B cell (primary cell): Measurements from ENCODE around the gene PRR14. TPM values are rescaled to one million over a fixed set of nuclear protein-coding genes. Genes with fewer than 3 reads are reported as not detected.

ENCODE experiments used
- ATAC-seq: fragments of 200-7000 bp; cut with Tn5 transposase; one replicate; pipeline ENCODE4 v1.10.0; 2021; ENCODE audit warnings: low read depth, mild to moderate bottlenecking, moderate number of reproducible peaks, moderate library complexity
- CTCF ChIA-PET: fragments of 350-600 bp; sonication (Branson Sonifier 250); formaldehyde crosslinking; loops from one replicate; lab custom pipeline; 2021; ENCODE audit warnings: antibody characterized with exemption, inconsistent platforms; lab: Charles Lee
- POLR2A ChIA-PET: fragments of 350-600 bp; sonication (Branson Sonifier 250); formaldehyde crosslinking; loops from one replicate; lab custom pipeline; 2021; ENCODE audit warnings: antibody characterized with exemption; lab: Charles Lee
- DNase-seq: peaks from one replicate; pipeline ENCODE4 v3.0.0; 2013
- H2AFZ ChIP-seq: 2 replicates; pipeline ENCODE4 v1.6.1; 2012; ENCODE audit warnings: mild to moderate bottlenecking, low read depth, low read length; ENCODE audit not compliant: insufficient read depth, poor library complexity, severe bottlenecking
- H3K27ac ChIP-seq, 2 donors: 1 replicate in 1 of 2; 2 replicates in 1 of 2; pipeline ENCODE4 v1.5.1; 2012 to 2013; ENCODE audit warnings: low read length in 2 of 2, mild to moderate bottlenecking in 2 of 2, moderate library complexity in 1 of 2
- H3K27me3 ChIP-seq, 4 experiments: fragments of 200-600 bp in 1 of 4; sonication (generic) in 1 of 4; replicated peaks in 1 of 4; 1 replicate in 2 of 4; 2 replicates in 2 of 4; pipeline versions ENCODE4 v1.6.1 to v1.7.0; 2013 to 2016; ENCODE audit warnings: low read length in 3 of 4, mild to moderate bottlenecking in 2 of 4, mixed read lengths in 1 of 4, moderate library complexity in 1 of 4; ENCODE audit not compliant: insufficient read depth in 4 of 4, control insufficient read depth in 3 of 4; ENCODE audit errors: control extremely low read depth in 1 of 4
- H3K36me3 ChIP-seq, 2 experiments: replicated peaks in 1 of 2; 1 replicate in 1 of 2; 2 replicates in 1 of 2; pipeline versions ENCODE4 v1.6.1 to v1.7.1; 2013; ENCODE audit warnings: low read length in 1 of 2; ENCODE audit not compliant: insufficient read depth in 2 of 2, control insufficient read depth in 1 of 2; ENCODE audit errors: control extremely low read depth in 1 of 2, extremely low read depth in 1 of 2
- H3K4me1 ChIP-seq, 2 donors: fragments of 200-600 bp in 1 of 2; sonication (generic) in 1 of 2; 1 replicate in 1 of 2; 2 replicates in 1 of 2; pipeline versions ENCODE4 v1.5.1 to v1.6.1; 2013 to 2017; ENCODE audit warnings: low read length in 2 of 2; ENCODE audit not compliant: control insufficient read depth in 2 of 2, insufficient read depth in 2 of 2
- H3K4me2 ChIP-seq: replicated peaks from 2 replicates; pipeline ENCODE3; 2012; ENCODE audit warnings: mild to moderate bottlenecking, low read depth, low read length; ENCODE audit not compliant: poor library complexity, severe bottlenecking
- H3K4me3 ChIP-seq, 5 experiments: fragments of 200-600 bp in 1 of 5; sonication (generic) in 1 of 5; 1 replicate in 3 of 5; 2 replicates in 2 of 5; pipeline versions ENCODE4 v1.5.1 to v1.7.0; 2011 to 2016; ENCODE audit warnings: low read length in 4 of 5, mild to moderate bottlenecking in 4 of 5, low read depth in 2 of 5, control low read depth in 1 of 5, moderate library complexity in 1 of 5; ENCODE audit not compliant: insufficient read depth in 1 of 5; ENCODE audit errors: control extremely low read depth in 1 of 5, extremely low read depth in 1 of 5
- H3K79me2 ChIP-seq: fragments of 200-600 bp; sonication (generic); one replicate; pipeline ENCODE4 v1.6.0; 2016; ENCODE audit warnings: low read length; ENCODE audit not compliant: control insufficient read depth, insufficient read depth
- H3K9ac ChIP-seq: fragments of 200-600 bp; sonication (generic); 2 replicates; pipeline ENCODE4 v1.6.1; 2017; ENCODE audit warnings: mild to moderate bottlenecking, low read length, moderate library complexity
- H3K9me3 ChIP-seq, 3 donors: one replicate each; pipeline versions ENCODE4 v1.6.1 to v1.7.1; 2013; ENCODE audit warnings: low read length in 2 of 3; ENCODE audit not compliant: control insufficient read depth in 2 of 3, insufficient read depth in 1 of 3; ENCODE audit errors: control extremely low read depth in 1 of 3
- H4K20me1 ChIP-seq: 2 replicates; pipeline ENCODE4 v1.6.0; 2012; ENCODE audit warnings: mild to moderate bottlenecking, low read length; ENCODE audit not compliant: insufficient read depth, control insufficient read depth, poor library complexity, severe bottlenecking
- H3K27ac Mint-ChIP-seq: one replicate; pipeline ENCODE4 v1.8.0; 2021; ENCODE audit warnings: mixed read lengths
- H3K27me3 Mint-ChIP-seq: one replicate; pipeline ENCODE4 v1.8.0; 2021; ENCODE audit warnings: mixed read lengths
- H3K4me1 Mint-ChIP-seq: one replicate; pipeline ENCODE4 v1.8.0; 2021; ENCODE audit warnings: mixed read lengths
- H3K4me3 Mint-ChIP-seq: one replicate; pipeline ENCODE4 v1.8.0; 2021; ENCODE audit warnings: mixed read lengths
- H3K9me3 Mint-ChIP-seq: one replicate; pipeline ENCODE4 v1.8.0; 2022; ENCODE audit warnings: mixed read lengths; ENCODE audit not compliant: insufficient read depth
- CTCF ChIP-seq: fragments of 200-600 bp; IDR thresholded peaks from one replicate; pipeline ENCODE4 v1.8.0; 2022; ENCODE audit warnings: antibody characterized with exemption, mild to moderate bottlenecking
- EZH2 ChIP-seq: IDR thresholded peaks from 2 replicates; pipeline ENCODE4 v1.6.1; 2012; ENCODE audit warnings: borderline replicate concordance, low read depth, mild to moderate bottlenecking, moderate library complexity, low read length; ENCODE audit not compliant: insufficient read depth, poor library complexity, severe bottlenecking
- WGBS: methylation state at CpG from one replicate; pipeline ENCODE4 v1.1.5; 2013; ENCODE audit warnings: missing lambda C conversion rate; ENCODE audit not compliant: insufficient coverage; 5-methylcytosine and 5-hydroxymethylcytosine counted together
- intact Hi-C: fragments of 100-400 bp; cut with micrococcal nuclease; formaldehyde crosslinking; loops from one replicate; pipeline ENCODE4 v1.10.0; 2022
- polyA plus RNA-seq: library from polyadenylated mRNA; depleted of rRNA; stranded (reverse); fragments of >200 nt; gene quantifications from 2 replicates; pipeline ENCODE4 v1.2.3, GENCODE V29; 2012
- total RNA-seq, 2 donors: library from RNA; stranded (reverse); fragments of 120-200 nt in 1 of 2; gene quantifications; 1 replicate in 1 of 2; 2 replicates in 1 of 2; pipeline versions ENCODE4 v1.2.3 to v1.2.4, GENCODE V29; 2013 to 2022

PRR14 gene
- total and polyA plus RNA-seq, 2 donors (not counting 1 experiment from before 2014, with no cell fraction given): 62.4 to 95.8 TPM

GRCh38 chr16:30651124-30652004, 604 bp downstream of the PRR14 start:
- peak; percentile 88 for DNase-seq
- peaks cover 0 to 8% (median 0%) of the 10 kb centered on the region in 3 donors for H3K9me3 ChIP-seq
- no peaks in the 10 kb centered on the region for H3K79me2 ChIP-seq
- ATAC-seq: peak; percentile 60
- Mint-ChIP-seq H3K4me3 (peak overlapping the region; percentile 91), H3K4me1 (peaks cover 20% of the 10 kb centered on the region), H3K27me3 (no peaks in the 10 kb centered on the region), H3K9me3 (no peaks in the 10 kb centered on the region), H3K27ac (peak overlapping the region; percentile 96)
- ChIA-PET POLR2A (interaction anchor here (0.9 to 2.8 kb wide), 11 partner anchors 8 to 234 kb away, joined by 3 to 37 read pairs (median 8); partner anchors contain the start of genes DCTPP1, FBRS, ZNF688 and ZNF747), CTCF (interaction anchor here (0.9 to 3.6 kb wide), 9 partner anchors 9 to 116 kb away, joined by 3 to 33 read pairs (median 6); partner anchors contain the start of genes FBRS, ZNF688 and ZNF747)
- H3K4me2 ChIP-seq: peak overlapping the region; percentile 100
- peak overlapping the region; percentile 99 for H3K9ac ChIP-seq
- no peaks in the 10 kb centered on the region for H4K20me1 ChIP-seq
- H3K27ac ChIP-seq: peak overlapping the region; percentile 97 to 98
- H3K36me3 ChIP-seq: peaks cover 0 to 41% of the 10 kb centered on the region in 2 experiments
- peak overlapping the region; percentile 62 to 100 (median 93) for H3K4me3 ChIP-seq
- intact Hi-C loops: loop anchor here (1.0 kb wide), 4 partner anchors 8 to 79 kb away; no protein-coding TSS in a partner anchor
- peak overlapping the region; percentile 99 for H2AFZ ChIP-seq
- H3K27me3 ChIP-seq: no peaks in the 10 kb centered on the region
- TF ChIP-seq EZH2 (no peak), CTCF (peak; percentile 85)
- WGBS: under 1% methylated on average over 54 of the region's 71 CpGs
- peaks cover 9 to 21% of the 10 kb centered on the region in 2 donors for H3K4me1 ChIP-seq
